ENCODE measurements around the gene ZNF3. TPM values are rescaled to one million over a fixed set of nuclear protein-coding genes. Genes with fewer than 3 reads are reported as not detected.

Gene ZNF3
- total RNA-seq, 1 donor from 2014 or later, result 56.0 TPM

DNA sequence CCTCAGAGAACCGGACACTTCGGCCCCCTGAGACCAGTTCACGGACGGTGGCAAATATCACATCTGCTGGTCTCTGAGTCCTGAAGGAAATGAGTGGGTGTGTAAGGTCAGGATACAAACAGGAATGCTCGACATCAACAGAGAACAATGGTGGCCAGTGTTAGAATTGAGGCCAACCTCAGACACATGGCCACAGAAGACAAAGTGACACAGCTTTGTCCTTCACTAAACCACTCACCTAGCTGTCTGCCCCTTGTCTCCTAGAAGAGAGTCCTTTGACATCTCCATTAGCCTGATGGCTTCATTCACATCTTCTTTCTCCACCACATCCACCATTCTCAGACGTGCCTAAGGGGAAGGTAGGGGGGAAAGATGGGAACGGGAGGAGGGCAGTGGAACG, 11.5 kb upstream of the ZNF3 start:
- Mint-ChIP-seq H3K36me3 (peaks cover 49% of the 10 kb centered on the region), H3K27ac (no peak overlapping the region)
- peaks cover 53% of the 10 kb centered on the region for H4K20me1 ChIP-seq (ENCODE audit: low read depth)

DNA sequence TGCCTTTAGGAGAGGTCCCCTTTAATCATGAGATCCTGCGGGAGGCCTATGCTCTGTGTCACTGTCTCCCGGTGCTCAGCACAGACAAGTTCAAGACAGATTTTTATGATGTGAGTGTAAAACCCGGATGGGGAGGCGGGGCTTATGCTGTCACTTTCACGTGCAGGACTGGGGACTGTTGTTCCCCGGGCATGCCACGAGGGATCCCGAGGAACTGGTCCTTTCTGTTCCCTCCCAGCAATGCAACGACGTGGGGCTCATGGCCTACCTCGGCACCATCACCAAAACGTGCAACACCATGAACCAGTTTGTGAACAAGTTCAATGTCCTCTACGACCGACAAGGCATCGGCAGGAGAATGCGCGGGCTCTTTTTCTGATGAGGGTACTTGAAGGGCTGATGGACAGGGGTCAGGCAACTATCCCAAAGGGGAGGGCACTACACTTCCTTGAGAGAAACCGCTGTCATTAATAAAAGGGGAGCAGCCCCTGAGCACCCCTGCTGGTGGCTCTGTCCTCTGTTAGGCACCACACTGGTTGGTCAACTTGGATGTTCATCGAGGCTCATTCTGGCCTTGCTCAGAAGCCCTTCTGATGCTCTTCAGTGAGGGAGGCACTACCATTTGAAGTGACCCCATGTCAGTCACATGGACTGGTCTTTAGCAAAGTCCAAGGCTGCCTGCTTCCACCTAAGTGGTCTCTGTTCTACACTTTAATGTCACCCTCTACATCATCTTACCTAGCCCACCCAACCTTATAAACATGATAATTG, 10.1 kb upstream of the ZNF3 start:
- Histone ChIP-seq H2AFZ (replicated peaks) (no peak overlapping the region), H3K27ac (peak overlapping the region; percentile 54), H3K79me2 (ENCODE audit: low read depth) (peaks cover 34% of the 10 kb centered on the region), H3K27me3 (no peaks in the 10 kb centered on the region), H3K36me3 (peaks cover 6% of the 10 kb centered on the region), H3K9ac (no peak overlapping the region), H3K9me3 (ENCODE audit: low read depth) (no peaks in the 10 kb centered on the region), H3K4me2 (no peak overlapping the region), H3K4me1 (peaks cover 3% of the 10 kb centered on the region), H3F3A (ENCODE audit: low read depth) (peaks cover 89% of the 10 kb centered on the region), H3K4me3 (no peak overlapping the region), H4K20me1 (ENCODE audit: low read depth) (peaks cover 40% of the 10 kb centered on the region)
- no peaks in the 10 kb centered on the region for H3K9me3 Mint-ChIP-seq
- peaks cover 12% of the 10 kb centered on the region for H3K27me3 Mint-ChIP-seq (ENCODE audit: insufficient read depth, low read depth)
- H3K4me3 Mint-ChIP-seq, result peak overlapping the region; percentile 80
- DNase-seq (ENCODE audit: low spot score), result peak; percentile 15
- H3K36me3 Mint-ChIP-seq, result peaks cover 38% of the 10 kb centered on the region
- TF ChIP-seq, protein P1, sequence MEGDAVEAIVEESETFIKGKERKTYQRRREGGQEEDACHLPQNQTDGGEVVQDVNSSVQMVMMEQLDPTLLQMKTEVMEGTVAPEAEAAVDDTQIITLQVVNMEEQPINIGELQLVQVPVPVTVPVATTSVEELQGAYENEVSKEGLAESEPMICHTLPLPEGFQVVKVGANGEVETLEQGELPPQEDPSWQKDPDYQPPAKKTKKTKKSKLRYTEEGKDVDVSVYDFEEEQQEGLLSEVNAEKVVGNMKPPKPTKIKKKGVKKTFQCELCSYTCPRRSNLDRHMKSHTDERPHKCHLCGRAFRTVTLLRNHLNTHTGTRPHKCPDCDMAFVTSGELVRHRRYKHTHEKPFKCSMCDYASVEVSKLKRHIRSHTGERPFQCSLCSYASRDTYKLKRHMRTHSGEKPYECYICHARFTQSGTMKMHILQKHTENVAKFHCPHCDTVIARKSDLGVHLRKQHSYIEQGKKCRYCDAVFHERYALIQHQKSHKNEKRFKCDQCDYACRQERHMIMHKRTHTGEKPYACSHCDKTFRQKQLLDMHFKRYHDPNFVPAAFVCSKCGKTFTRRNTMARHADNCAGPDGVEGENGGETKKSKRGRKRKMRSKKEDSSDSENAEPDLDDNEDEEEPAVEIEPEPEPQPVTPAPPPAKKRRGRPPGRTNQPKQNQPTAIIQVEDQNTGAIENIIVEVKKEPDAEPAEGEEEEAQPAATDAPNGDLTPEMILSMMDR (IDR thresholded peaks at IDR 0.05), result no peak
- TF ChIP-seq EZH2 (IDR thresholded peaks at IDR 0.05) (no peak), EZH2phosphoT487 (IDR thresholded peaks at IDR 0.05) (no peak)
- no peak overlapping the region for H3K27ac Mint-ChIP-seq
- peaks cover 23% of the 10 kb centered on the region for H3K4me1 Mint-ChIP-seq

More for the DNA sequence above, 11.5 kb upstream of the ZNF3 start:
- H3K4me1 ChIP-seq, result peaks cover 3% of the 10 kb centered on the region
- H2AFZ ChIP-seq (replicated peaks), result no peak overlapping the region
- peaks cover 29% of the 10 kb centered on the region for H3K4me1 Mint-ChIP-seq
- no peak for TF ChIP-seq EZH2 (IDR thresholded peaks at IDR 0.05)
- TF ChIP-seq, protein P1 (IDR thresholded peaks at IDR 0.05), result no peak
- no peak for TF ChIP-seq EZH2phosphoT487 (IDR thresholded peaks at IDR 0.05)
- no peak overlapping the region for H3K9ac ChIP-seq
- peaks cover 13% of the 10 kb centered on the region for H3K27me3 Mint-ChIP-seq (ENCODE audit: insufficient read depth, low read depth)
- H3K27me3 ChIP-seq, result no peaks in the 10 kb centered on the region
- peaks cover 48% of the 10 kb centered on the region for H3K79me2 ChIP-seq (ENCODE audit: low read depth)
- peaks cover 95% of the 10 kb centered on the region for H3F3A ChIP-seq (ENCODE audit: low read depth)
- DNase-seq (ENCODE audit: low spot score), result no peak
- H3K36me3 ChIP-seq, result peaks cover 10% of the 10 kb centered on the region
- no peaks in the 10 kb centered on the region for H3K9me3 Mint-ChIP-seq
- H3K9me3 ChIP-seq (ENCODE audit: low read depth), result no peaks in the 10 kb centered on the region
- no peak overlapping the region for H3K4me2 ChIP-seq
- H3K4me3 ChIP-seq, result no peak overlapping the region
- H3K27ac ChIP-seq, result peak overlapping the region; percentile 60
- no peak overlapping the region for H3K4me3 Mint-ChIP-seq

DNA sequence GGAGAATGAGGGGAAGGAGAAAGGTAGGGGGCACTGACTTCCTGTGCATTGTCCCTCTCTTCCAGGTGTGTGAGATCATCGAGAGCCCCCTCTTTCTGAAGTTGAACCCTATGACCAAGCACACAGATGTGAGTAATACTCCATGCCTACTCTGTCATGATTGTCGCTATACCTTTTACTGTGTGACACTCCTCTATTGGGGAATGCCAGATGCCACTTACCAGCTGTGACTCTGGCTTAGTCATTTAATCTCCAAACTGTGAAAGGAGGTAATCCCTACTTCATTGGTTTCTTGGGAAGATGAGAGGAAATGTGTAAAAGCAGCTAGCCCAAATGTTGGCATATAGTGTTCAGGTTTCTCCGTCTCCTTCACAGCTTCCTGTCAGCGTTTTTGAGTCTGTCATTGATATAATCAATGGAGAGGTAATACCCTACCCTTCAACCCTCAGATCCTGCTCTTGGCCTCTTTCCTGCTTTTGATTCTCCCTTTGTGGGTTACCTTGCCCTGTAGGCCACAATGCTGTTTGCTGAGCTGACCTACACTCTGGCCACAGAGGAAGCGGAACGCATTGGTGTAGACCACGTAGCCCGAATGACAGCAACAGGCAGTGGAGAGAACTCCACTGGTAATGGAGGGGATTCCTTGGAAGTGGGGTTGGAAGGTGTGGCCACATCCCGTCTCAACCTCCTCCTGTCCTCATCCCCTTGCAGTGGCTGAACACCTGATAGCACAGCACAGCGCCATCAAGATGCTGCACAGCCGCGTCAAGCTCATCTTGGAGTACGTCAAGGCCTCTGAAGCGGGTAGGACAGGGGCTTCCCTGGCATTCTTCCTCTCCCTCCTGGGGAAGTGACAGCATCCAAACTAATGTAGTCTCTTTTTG, 9.2 kb upstream of the ZNF3 start:
- Histone ChIP-seq H3F3A (ENCODE audit: low read depth) (peaks cover 81% of the 10 kb centered on the region), H2AFZ (replicated peaks) (no peak overlapping the region), H3K9ac (no peak overlapping the region), H3K9me3 (ENCODE audit: low read depth) (no peaks in the 10 kb centered on the region), H4K20me1 (ENCODE audit: low read depth) (peaks cover 32% of the 10 kb centered on the region), H3K36me3 (peaks cover 6% of the 10 kb centered on the region), H3K4me3 (no peak overlapping the region), H3K79me2 (ENCODE audit: low read depth) (peaks cover 26% of the 10 kb centered on the region), H3K4me1 (peaks cover 3% of the 10 kb centered on the region), H3K27me3 (no peaks in the 10 kb centered on the region), H3K4me2 (no peak overlapping the region), H3K27ac (no peak overlapping the region)
- no peak for DNase-seq (ENCODE audit: low spot score)
- Mint-ChIP-seq H3K36me3 (peaks cover 35% of the 10 kb centered on the region), H3K4me3 (peak overlapping the region; percentile 80), H3K27me3 (ENCODE audit: insufficient read depth, low read depth) (peaks cover 11% of the 10 kb centered on the region), H3K9me3 (no peaks in the 10 kb centered on the region), H3K4me1 (peaks cover 23% of the 10 kb centered on the region), H3K27ac (peak overlapping the region; percentile 46)
- TF ChIP-seq, protein P1 (IDR thresholded peaks at IDR 0.05), result no peak
- TF ChIP-seq EZH2 (IDR thresholded peaks at IDR 0.05) (no peak), EZH2phosphoT487 (IDR thresholded peaks at IDR 0.05) (no peak)
